IPS-18a (cell line): Measurements from ENCODE around the gene BCAS3.
"Not testable (repeated sequence)": the region's sequence is repeated elsewhere in the genome, so short reads cannot be mapped to it uniquely, and the experiment has no call there.

Experiments used
- H3K27ac ChIP-seq: one replicate; pipeline ENCODE4 v1.5.1; 2013; ENCODE audit warnings: low read length
- H3K27me3 ChIP-seq: one replicate; pipeline ENCODE4 v1.6.1; 2013; ENCODE audit warnings: mild to moderate bottlenecking, low read length; ENCODE audit not compliant: control insufficient read depth, insufficient read depth
- H3K36me3 ChIP-seq: one replicate; pipeline ENCODE4 v1.6.1; 2013; ENCODE audit warnings: low read depth, low read length; ENCODE audit not compliant: control insufficient read depth
- H3K4me1 ChIP-seq: one replicate; pipeline ENCODE4 v1.6.1; 2013; ENCODE audit warnings: low read depth, low read length; ENCODE audit not compliant: control insufficient read depth
- H3K4me3 ChIP-seq: one replicate; pipeline ENCODE4 v1.5.1; 2013; ENCODE audit warnings: low read length
- H3K9ac ChIP-seq: one replicate; pipeline ENCODE4 v1.6.1; 2013; ENCODE audit warnings: mild to moderate bottlenecking, low read length, moderate library complexity
- H3K9me3 ChIP-seq: one replicate; pipeline ENCODE4 v1.6.1; 2013; ENCODE audit warnings: low read depth, low read length; ENCODE audit not compliant: control insufficient read depth

The BCAS3 gene

GRCh38 chr17:60971515-60972369, 294.1 kb downstream of the BCAS3 start:
- Histone ChIP-seq H3K4me1 (peaks cover 2% of the 10 kb centered on the region), H3K27ac (no peak overlapping the region), H3K9ac (no peak overlapping the region), H3K27me3 (no peaks in the 10 kb centered on the region), H3K36me3 (no peaks in the 10 kb centered on the region), H3K4me3 (no peak overlapping the region), H3K9me3 (peaks cover 3% of the 10 kb centered on the region)

DNA sequence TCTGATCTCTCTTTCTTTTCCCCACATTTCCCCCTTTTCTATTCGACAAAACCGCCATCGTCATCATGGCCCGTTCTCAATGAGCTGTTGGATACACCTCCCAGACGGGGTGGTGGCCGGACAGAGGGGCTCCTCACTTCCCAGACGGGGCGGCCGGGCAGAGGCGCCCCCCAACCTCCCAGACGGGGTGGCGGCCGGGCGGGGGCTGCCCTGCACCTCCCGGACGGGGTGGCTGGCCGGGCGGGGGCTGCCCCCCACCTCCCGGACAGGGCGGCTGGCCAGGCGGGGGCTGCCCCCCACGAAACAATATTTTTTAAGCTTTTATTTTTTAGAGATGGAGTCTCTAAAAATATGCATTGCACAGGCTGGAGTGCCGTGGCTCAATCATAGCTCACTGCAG, 299.2 kb downstream of the BCAS3 start:
- H3K9ac ChIP-seq, H3K36me3 ChIP-seq, H3K4me1 ChIP-seq, H3K27me3 ChIP-seq, H3K9me3 ChIP-seq, H3K27ac ChIP-seq, H3K4me3 ChIP-seq: not testable (repeated sequence)

DNA sequence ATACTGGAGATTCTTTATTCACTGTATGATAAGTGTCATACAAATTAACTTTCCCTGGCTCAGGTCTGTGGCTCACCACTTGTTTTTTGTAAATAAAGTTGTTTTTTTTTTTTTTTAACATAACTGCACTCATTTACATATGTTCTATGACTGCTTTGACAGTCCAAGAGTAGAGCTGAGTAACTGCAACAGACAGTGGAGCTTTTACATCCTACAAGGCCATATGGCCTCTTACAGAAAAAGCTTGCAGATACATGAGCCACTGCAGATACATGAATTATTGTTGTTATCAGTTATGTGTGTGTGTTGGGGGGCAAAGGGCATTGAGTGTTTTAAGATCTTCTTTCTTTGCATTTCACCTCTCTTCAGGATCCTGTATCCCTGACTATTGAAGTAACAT, 311.7 kb downstream of the BCAS3 start:
- Histone ChIP-seq H3K27me3 (no peaks in the 10 kb centered on the region), H3K4me3 (no peak overlapping the region), H3K9me3 (no peaks in the 10 kb centered on the region), H3K36me3 (no peaks in the 10 kb centered on the region), H3K4me1 (no peaks in the 10 kb centered on the region), H3K27ac (no peak overlapping the region), H3K9ac (no peak overlapping the region)

- Histone ChIP-seq H3K27ac (no peak overlapping the region), H3K9me3 (no peaks in the 10 kb centered on the region), H3K4me3 (no peak overlapping the region), H3K36me3 (no peaks in the 10 kb centered on the region), H3K4me1 (no peaks in the 10 kb centered on the region), H3K9ac (no peak overlapping the region), H3K27me3 (no peaks in the 10 kb centered on the region)
Observed at GRCh38 chr17:60989846-60990245, 312.2 kb downstream of the BCAS3 start.

DNA sequence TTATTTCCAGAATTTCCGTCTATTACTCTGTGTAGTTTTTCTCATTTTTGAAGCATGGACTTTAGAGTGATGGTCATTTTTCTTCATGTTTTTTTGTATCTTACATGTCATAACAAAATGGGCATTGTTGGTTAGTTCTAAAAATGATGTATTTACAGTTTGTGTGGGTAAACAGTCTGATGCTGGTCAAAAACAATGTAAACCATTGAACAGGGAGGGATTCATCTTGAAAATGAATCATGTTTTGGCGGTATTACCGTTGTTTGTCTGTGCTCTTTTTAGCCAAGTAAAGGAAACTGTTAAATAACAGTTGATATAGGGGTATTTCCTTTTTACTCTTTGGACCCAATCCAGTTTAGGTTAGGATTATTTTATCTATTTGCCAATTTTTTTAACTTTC, 315.8 kb downstream of the BCAS3 start:
- Histone ChIP-seq H3K9ac (no peak overlapping the region), H3K27me3 (no peaks in the 10 kb centered on the region), H3K36me3 (no peaks in the 10 kb centered on the region), H3K27ac (no peak overlapping the region), H3K4me3 (no peak overlapping the region), H3K4me1 (no peaks in the 10 kb centered on the region), H3K9me3 (no peaks in the 10 kb centered on the region)

DNA sequence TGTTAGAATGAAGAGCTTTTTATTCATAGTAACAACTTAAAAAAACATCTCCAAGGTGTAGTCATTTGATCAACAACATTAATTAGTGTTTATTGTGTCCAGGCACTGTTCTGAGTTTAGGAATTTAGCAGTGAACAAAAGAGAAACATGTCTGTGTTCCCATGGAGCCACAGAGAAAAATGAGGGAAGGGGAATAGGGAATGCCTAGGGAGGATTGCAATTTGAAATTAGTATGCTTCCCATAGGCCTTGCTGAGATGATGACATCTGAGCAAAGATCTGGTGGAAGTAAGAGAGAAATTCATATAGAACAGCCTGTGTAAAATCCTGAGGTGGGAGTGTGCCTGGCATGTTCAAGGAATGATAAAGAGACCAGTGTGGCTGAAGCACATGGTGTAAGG, 318.0 kb downstream of the BCAS3 start:
- Histone ChIP-seq H3K9me3 (no peaks in the 10 kb centered on the region), H3K4me3 (no peak overlapping the region), H3K36me3 (no peaks in the 10 kb centered on the region), H3K4me1 (no peaks in the 10 kb centered on the region), H3K27me3 (no peaks in the 10 kb centered on the region), H3K27ac (no peak overlapping the region), H3K9ac (no peak overlapping the region)

DNA sequence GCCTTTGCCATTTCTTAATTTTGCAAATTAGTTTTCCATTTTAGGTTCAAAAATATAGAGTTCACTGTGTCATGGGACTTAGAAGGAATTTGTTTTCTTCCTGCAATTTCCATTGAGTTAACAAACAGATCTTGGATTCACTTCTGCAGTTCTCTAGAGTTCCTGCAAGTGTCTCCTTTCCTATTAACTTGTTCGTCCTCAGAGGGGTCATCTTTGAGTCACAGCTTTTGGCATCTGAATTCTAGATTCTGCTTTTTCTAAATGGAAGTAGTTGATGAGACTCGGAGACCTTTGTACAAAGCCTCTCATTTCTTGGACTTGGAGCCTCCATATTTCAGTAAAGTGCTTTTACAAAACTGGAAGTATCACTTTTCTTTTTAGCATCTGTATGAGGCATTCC, 323.3 kb downstream of the BCAS3 start:
- no peak overlapping the region for H3K9ac ChIP-seq
- H3K4me3 ChIP-seq, result no peak overlapping the region
- peaks cover 9% of the 10 kb centered on the region for H3K4me1 ChIP-seq
- H3K27ac ChIP-seq, result no peak overlapping the region
- H3K9me3 ChIP-seq, result no peaks in the 10 kb centered on the region
- H3K36me3 ChIP-seq, result no peaks in the 10 kb centered on the region
- no peaks in the 10 kb centered on the region for H3K27me3 ChIP-seq

GRCh38 chr17:61002316-61002736, 324.7 kb downstream of the BCAS3 start:
- Histone ChIP-seq H3K4me3 (no peak overlapping the region), H3K27me3 (no peaks in the 10 kb centered on the region), H3K36me3 (no peaks in the 10 kb centered on the region), H3K9ac (no peak overlapping the region), H3K4me1 (peaks cover 9% of the 10 kb centered on the region), H3K9me3 (no peaks in the 10 kb centered on the region), H3K27ac (no peak overlapping the region)

DNA sequence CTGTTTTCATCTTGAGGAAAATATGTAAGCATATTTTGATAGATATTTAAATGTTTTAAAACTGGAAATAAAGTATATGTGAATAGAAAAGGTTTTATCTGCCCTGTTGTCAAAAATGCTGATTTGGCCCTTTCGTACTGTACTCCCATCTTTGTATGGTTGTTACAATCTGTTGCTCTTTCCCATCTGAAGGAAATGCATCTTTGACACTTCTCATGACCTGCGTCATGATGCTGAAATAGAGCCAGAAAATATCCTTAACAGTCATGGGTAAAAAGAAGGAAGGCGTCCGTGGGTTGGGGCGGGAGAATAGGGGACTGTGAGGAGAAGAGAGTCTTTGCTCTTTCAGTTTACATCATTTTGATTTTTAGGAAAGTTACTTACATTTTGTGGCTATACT, 327.7 kb downstream of the BCAS3 start:
- H3K9me3 ChIP-seq, result no peaks in the 10 kb centered on the region
- no peak overlapping the region for H3K27ac ChIP-seq
- no peak overlapping the region for H3K9ac ChIP-seq
- H3K4me1 ChIP-seq, result peaks cover 16% of the 10 kb centered on the region
- H3K36me3 ChIP-seq, result no peaks in the 10 kb centered on the region
- H3K4me3 ChIP-seq, result no peak overlapping the region
- no peaks in the 10 kb centered on the region for H3K27me3 ChIP-seq

DNA sequence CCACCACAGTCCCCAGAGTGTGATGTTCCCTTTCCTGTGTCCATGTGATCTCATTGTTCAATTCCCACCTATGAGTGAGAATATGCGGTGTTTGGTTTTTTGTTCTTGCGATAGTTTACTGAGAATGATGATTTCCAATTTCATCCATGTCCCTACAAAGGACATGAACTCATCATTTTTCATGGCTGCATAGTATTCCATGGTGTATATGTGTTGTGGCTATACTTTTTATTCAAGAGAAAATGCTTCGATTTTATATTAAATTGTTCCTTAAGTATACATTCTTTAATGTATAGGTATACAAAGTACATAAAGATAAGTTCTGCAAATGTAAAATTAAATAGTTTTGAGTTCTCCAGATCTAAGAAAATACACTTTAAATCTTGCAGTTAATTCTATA, 328.3 kb downstream of the BCAS3 start:
- H3K36me3 ChIP-seq, H3K4me3 ChIP-seq, H3K9me3 ChIP-seq, H3K9ac ChIP-seq, H3K27ac ChIP-seq, H3K27me3 ChIP-seq: not testable (repeated sequence)
- peaks cover 16% of the 10 kb centered on the region for H3K4me1 ChIP-seq

DNA sequence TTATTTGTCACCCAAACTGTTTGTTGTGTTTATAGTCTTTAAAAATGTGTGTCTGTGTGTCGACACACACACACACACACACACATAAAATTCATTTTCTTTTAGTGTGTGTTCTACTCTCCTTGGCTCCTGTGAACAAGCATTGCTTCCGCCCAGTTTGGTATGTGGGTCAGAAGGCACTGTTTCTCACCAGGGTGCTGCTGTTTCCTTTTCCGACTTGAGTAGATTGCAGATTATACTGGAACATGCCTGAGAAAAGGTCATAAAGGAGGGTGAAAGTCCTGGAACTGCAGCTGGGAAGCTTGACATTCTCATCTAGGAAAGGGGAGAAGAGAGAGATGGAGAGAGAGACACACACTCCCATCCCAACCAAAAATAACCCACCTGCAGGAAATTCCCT, 330.3 kb downstream of the BCAS3 start:
- Histone ChIP-seq H3K36me3 (no peaks in the 10 kb centered on the region), H3K27ac (no peak overlapping the region), H3K9ac (no peak overlapping the region), H3K4me1 (peaks cover 16% of the 10 kb centered on the region), H3K9me3 (no peaks in the 10 kb centered on the region), H3K4me3 (no peak overlapping the region), H3K27me3 (no peaks in the 10 kb centered on the region)

DNA sequence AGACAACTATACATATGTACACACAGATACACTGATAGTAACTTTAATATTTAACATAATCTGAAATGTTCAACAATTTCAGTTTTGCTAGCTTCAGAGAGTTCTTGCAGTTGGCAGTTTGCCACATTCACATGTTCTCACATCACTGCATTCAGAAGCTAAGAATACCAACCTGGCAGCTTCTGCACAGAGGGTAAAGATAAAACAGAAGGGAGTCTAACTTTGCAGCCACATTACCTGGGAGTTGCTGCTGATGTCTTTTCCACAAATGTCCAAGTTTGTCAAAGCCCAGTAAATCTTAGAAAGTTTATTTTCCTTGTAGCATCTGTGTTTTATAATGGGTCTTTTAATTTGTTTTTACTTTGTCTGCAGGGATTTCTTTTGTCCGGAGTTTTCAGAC, 332.0 kb downstream of the BCAS3 start:
- no peaks in the 10 kb centered on the region for H3K9me3 ChIP-seq
- H3K4me3 ChIP-seq, result no peak overlapping the region
- no peak overlapping the region for H3K27ac ChIP-seq
- peaks cover 7% of the 10 kb centered on the region for H3K4me1 ChIP-seq
- H3K9ac ChIP-seq, result no peak overlapping the region
- H3K36me3 ChIP-seq, result no peaks in the 10 kb centered on the region
- H3K27me3 ChIP-seq, result no peaks in the 10 kb centered on the region
